Fibroblast of skin of right quadriceps (primary cell): ENCODE measurements around the gene PFDN5.
A peak's percentile ranks its signal among the peaks of the same experiment; 100 is the strongest.
"Not testable (repeated sequence)": the region's sequence is repeated elsewhere in the genome, so short reads cannot be mapped to it uniquely, and the experiment has no call there.

Experiments
- DNase-seq: peaks from one replicate; pipeline ENCODE4 v3.0.0-alpha.2; 2013

Gene PFDN5

GRCh38 chr12:53330671-53331070 lies 35.3 kb downstream of the PFDN5 start:
- DNase-seq: no peak

- DNase-seq: not testable (repeated sequence)
Observed at GRCh38 chr12:53332339-53332738, 37.0 kb downstream of the PFDN5 start.

DNA sequence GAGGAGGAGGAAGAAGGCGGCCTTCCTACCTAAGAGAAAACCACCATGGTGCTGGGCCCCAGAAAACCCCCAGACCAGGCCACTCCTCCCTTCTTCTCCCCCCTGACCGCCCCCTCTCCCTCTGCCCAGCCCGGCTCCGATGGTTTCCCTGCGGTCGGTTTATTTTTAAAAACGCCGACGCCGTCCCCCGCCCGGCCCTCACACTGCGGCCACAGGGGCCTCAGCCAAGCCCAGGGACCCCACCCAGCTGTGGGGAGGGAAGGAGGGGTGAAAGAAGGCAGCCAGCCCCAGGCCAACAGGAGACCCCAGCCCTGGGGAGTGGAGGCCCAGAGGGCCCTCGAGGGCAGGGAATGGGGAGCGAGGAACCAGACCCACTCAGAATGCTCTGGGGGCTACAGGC lies 37.4 kb downstream of the PFDN5 start:
- no peak for DNase-seq

- no peak for DNase-seq
Observed at GRCh38 chr12:53333289-53333688, 37.9 kb downstream of the PFDN5 start.

DNA sequence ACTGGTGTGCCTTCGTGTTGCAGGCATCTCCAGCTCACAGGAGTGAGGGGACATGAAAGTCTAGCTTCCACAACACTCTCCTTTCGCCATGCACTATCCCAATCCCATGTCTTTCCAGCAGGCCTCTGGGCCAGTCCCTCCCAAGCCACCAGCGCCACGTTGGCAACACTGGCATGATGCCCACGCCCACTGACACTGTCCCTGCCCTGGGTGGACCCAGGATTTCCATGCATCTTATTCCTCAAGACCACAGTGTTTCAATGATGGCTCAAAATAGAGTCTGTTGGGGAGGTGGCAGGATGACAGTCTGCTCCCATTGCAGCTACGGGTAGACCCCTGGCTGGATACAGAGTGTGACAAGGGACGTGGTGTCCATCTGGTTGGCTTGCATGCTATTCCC lies 38.5 kb downstream of the PFDN5 start:
- DNase-seq: no peak

GRCh38 chr12:53334822-53335221 lies 39.5 kb downstream of the PFDN5 start:
- no peak for DNase-seq

DNA sequence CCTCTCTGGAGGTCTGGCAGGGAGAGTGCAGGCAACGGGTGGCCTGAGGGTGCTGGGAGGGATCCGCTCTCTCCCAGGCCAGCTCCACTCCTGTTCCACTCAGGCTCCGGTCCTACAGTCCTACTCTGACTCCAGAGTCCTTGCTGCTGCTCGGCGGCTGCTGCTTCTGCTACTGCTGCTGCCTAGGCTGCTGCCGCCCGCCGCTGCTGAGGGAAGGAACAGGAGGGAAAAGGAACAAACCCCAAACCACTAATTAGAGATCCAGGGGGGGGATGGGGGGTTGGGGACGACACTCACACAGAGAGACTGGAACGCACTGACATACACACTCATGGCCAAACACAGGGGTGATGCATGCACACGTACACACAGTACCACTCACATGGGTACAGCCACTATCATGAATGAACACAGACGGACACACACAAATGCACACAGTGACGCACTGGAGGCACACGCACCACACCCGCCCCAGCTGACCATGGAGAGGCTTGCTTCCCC lies 40.9 kb downstream of the PFDN5 start, which contains the start of gene SP7:
SP7 (minus strand) TSS at position 174 of the 501 bp plus-strand sequence. CDS start 708 bp downstream, outside the sequence.
- DNase-seq: peak; percentile 41

GRCh38 chr12:53338017-53338416 lies 42.7 kb downstream of the PFDN5 start:
- no peak for DNase-seq

- no peak for DNase-seq
Observed at GRCh38 chr12:53338916-53339315, 43.6 kb downstream of the PFDN5 start.

DNA sequence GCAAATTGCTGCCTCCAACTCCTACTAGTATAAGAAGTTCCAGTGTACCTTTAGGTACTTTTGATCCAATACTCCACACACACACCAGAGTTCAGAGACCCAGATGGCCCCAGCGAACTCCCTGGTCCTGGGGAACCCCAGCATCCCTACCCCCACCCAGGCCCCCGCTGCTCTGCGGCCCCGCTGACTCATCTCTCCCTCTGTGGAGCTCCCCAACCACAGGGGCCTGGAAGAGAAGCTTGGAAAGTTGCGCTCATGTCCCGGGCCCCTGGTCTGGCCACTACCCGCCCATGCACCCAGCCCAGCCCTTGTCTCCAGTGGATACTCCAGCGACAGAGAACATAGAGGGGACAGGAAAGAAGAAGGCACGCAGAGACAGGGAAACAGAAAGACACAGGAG lies 45.1 kb downstream of the PFDN5 start:
- DNase-seq: no peak

DNA sequence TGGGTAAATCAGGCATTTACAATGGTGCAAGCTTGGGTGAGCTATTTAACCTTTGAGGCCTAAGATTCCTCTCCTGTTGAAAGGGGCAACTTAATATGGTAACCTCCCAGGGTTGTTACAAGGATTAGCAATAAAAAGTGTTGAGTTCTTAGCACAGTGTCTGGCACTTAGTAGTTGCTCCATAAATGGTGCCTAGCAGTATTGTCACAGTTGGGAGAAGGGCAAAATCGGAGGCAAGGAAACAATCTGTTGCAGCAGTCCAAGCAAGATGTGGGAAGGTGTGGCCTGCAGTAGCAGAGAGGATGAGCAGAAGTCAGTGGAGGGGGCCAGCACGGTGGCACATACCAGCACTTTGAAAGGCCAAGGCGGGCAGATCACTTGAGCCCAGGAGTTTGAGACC lies 48.1 kb downstream of the PFDN5 start:
- no peak for DNase-seq

GRCh38 chr12:53343969-53344368 lies 48.6 kb downstream of the PFDN5 start:
- DNase-seq: no peak

DNA sequence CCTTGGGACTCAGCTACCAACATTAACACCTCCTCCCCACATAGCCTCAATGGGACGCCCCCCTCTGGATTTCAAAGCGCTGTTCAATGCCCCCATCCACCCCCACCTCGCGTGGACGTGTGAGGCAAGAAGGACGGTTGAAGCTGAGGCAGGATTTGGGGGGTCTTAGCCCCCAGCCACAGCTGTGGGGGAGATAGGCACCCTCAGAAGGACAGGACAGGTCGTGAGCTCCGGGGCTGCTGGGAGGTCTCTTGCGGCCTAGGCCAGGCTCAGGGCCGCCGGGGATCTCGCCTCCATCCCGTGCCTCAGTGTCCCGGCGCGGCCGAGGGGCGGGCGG lies 49.1 kb downstream of the PFDN5 start:
- DNase-seq: no peak

GRCh38 chr12:53344824-53345485 lies 49.6 kb downstream of the PFDN5 start:
- DNase-seq: peak; percentile 77

DNA sequence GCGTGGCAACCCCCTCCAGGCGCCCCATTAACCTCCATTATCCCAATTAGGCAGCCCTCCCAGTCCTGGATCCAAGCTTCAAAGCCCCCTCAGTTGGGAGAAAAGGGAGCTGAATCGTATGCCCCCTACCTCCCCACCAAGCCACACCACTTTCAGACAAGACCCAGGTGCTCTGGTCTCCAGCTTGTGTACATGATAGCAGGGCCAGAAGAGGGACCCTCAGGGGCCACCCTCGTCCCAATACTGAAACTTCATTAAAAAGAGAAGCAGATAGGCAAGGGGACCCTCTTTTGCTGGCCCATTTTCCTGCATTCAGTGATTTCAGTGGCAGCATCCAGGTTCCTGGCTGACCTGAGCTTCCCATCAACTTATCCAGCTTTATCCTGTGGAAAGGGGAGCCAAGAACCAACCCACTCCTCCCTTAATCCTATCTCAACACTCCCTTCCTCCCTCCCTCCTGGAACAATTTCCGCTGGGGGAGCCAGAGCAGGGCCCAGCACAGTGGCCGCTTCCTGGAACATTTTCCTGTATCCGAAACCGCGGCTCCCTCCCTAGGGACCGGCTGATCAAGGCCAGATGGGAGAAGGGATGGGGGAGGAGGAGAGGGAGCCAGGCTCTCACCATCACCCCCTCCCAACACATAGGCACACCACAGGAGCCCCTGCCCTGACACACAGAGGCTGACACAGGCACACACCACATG lies 50.3 kb downstream of the PFDN5 start:
- DNase-seq: peak; percentile 92

GRCh38 chr12:53346491-53346890 lies 51.1 kb downstream of the PFDN5 start:
- no peak for DNase-seq

GRCh38 chr12:53347905-53348304 lies 52.6 kb downstream of the PFDN5 start:
- DNase-seq: no peak
